Memory B cell (primary cell): ENCODE results near the gene PGAM1.
A peak's percentile ranks its signal among the peaks of the same experiment; 100 is the strongest.

Experiments used
- ATAC-seq: fragments of 150-1000 bp; cut with Tn5 transposase; 2 replicates; pipeline ENCODE4 v1.10.0; 2021; ENCODE audit warnings: low read depth, mild to moderate bottlenecking, moderate library complexity
- DNase-seq, 2 donors: peaks; one replicate each; pipeline ENCODE4 v3.0.0; 2022; ENCODE audit warnings: low spot score in 2 of 2
- H3K27ac Mint-ChIP-seq: one replicate; pipeline ENCODE4 v1.8.0; 2022; ENCODE audit warnings: mild to moderate bottlenecking, moderate library complexity, mixed read lengths
- H3K27me3 Mint-ChIP-seq: one replicate; pipeline ENCODE4 v1.8.0; 2022; ENCODE audit warnings: mixed read lengths
- H3K36me3 Mint-ChIP-seq: one replicate; pipeline ENCODE4 v1.8.0; 2022; ENCODE audit warnings: mild to moderate bottlenecking, mixed read lengths
- H3K4me1 Mint-ChIP-seq: one replicate; pipeline ENCODE4 v1.8.0; 2022; ENCODE audit warnings: mixed read lengths
- H3K4me3 Mint-ChIP-seq: one replicate; pipeline ENCODE4 v1.8.0; 2022; ENCODE audit warnings: mild to moderate bottlenecking, moderate library complexity, mixed read lengths
- H3K9me3 Mint-ChIP-seq: one replicate; pipeline ENCODE4 v1.8.0; 2022; ENCODE audit warnings: mixed read lengths

The PGAM1 gene

DNA sequence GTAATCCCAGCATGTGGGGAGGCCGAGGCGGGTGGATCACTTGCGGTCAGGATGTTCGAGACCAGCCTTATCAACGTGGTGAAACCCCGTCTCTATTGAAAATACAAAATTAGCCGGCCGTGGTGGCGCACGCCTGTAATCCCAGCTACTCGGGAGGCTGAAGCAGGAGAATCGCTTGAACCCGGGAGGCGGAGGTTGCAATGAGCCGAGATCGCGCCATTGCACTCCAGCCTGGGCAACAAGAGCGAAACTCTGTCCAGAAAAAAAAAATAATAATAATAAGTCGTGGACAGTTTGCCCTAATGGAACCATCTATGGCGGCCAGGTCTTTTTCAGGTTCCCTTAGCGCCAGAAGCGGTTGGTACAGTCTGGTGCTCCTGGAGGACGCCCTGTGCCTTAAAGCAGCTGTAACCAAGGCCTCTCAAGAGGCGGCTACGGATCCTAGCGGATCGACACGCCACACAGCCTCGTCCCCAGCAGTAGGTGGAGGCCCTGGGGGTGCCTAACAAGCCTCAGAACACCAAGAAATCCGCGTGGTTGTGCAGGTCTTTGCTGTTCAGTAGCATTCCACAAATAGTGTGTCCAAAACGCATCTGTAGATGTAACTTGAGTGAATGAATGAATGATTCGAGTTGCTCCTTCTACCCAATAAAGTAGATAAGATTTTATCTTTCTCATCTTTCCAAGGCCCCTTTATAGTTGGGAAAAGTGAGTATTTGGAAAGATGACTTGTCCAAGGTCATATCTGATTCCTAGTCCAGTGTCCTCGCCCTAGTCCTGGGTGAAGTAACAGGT, 982 bp downstream of the PGAM1 start:
- no peak for ATAC-seq
- Mint-ChIP-seq H3K4me1 (peaks cover 27% of the 10 kb centered on the region), H3K9me3 (no peaks in the 10 kb centered on the region), H3K4me3 (peak overlapping the region; percentile 89), H3K27me3 (no peaks in the 10 kb centered on the region), H3K27ac (peak overlapping the region; percentile 92), H3K36me3 (peaks cover 8% of the 10 kb centered on the region)
- no peak for DNase-seq

DNA sequence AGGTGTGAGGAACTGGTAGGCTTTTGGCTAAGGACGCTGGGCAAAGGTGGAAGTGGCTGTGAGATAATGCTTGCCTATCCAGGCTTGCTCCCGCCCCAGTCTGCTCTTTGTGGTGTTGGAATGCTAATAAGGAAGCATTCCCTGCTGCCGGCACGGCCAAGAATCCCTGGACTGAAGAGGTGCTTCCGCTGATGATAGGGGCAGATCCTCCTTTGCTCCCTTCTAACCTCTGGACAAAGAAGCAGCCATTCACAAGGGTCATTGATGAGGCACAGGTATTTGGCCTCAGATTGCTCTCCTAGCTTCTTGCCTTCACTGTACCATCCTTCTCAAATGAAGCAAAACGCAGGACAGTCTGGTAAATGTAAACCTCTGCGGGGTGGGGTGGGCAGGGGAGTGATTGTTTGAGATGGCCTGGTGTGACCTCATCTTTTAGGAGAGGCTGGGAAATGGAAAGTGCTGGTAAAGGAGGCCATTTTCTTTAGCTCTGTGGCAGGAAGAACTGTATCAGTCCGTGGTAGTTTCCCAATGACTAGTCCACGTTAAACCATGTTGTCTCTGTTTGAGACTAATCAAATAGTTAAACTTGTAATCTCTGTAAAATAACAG, 1.7 kb downstream of the PGAM1 start:
- Mint-ChIP-seq H3K4me3 (peak overlapping the region; percentile 89), H3K27me3 (no peaks in the 10 kb centered on the region), H3K9me3 (no peaks in the 10 kb centered on the region), H3K27ac (peak overlapping the region; percentile 92), H3K36me3 (peaks cover 10% of the 10 kb centered on the region), H3K4me1 (peaks cover 27% of the 10 kb centered on the region)
- ATAC-seq: no peak
- DNase-seq: no peak

DNA sequence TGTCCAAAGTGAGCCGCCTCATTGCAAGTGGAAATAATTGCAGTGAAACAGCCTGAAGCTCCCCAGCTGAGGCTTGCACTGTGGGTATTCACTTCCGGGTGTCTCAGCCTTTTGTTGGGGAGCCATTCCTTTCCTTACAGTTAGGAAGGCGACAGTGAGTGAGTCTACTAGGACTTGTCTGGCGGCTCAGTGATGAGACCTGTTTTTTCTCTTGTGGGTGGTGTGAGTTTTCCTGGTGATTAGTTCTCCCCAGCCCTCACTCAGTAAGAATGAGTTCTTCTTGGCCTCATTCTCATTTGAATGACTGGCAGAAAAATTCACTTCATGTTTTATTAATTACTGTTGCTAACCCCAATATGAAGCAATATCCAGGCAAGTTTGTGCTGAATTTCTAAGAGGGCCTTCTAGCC, 2.6 kb downstream of the PGAM1 start:
- DNase-seq: no peak
- Mint-ChIP-seq H3K36me3 (peaks cover 10% of the 10 kb centered on the region), H3K4me3 (peak overlapping the region; percentile 60), H3K9me3 (no peaks in the 10 kb centered on the region), H3K27me3 (no peaks in the 10 kb centered on the region), H3K27ac (peak overlapping the region; percentile 81), H3K4me1 (peaks cover 23% of the 10 kb centered on the region)
- ATAC-seq: no peak

DNA sequence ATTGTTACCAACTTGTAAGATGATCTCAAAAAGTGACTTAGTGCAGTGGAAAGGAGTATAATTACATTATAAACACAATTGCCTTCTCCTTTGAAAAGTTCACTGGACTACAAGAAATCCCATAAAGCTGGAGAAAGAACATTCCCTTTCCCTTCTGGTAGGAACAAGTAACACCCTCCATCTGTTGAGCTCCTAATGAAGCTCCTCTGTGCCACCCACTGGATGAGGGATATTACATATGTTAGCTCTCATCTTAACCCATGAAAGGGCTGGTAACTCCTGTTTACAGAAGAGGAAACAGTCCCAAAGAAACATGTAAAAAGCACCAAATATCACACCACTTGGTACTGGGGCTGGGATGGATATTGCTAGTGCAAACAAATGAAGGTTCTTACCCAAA, 8.1 kb downstream of the PGAM1 start:
- H3K9me3 Mint-ChIP-seq: no peaks in the 10 kb centered on the region
- H3K27me3 Mint-ChIP-seq: no peaks in the 10 kb centered on the region
- DNase-seq: no peak
- no peak overlapping the region for H3K4me3 Mint-ChIP-seq
- peaks cover 2% of the 10 kb centered on the region for H3K4me1 Mint-ChIP-seq
- no peak for ATAC-seq
- no peak overlapping the region for H3K27ac Mint-ChIP-seq
- H3K36me3 Mint-ChIP-seq: peaks cover 15% of the 10 kb centered on the region

DNA sequence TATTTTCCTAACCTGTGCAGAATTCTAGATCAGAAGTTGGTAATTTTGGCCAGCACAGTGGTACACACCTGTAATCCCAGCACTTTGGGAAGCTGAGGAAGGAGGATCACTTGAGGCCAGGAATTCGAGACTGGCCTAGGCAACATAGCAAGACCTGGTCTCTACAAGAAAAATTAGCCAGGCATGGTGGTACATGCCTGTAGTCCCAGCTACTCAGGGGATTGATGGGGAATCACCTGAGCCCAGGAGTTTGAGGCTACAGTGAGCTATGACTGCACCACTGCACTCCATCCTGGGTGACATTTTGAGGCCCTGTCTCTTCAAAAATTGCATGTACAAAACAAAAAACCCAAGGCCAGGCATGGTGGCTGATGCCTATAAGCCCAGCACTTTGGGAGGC, 8.6 kb downstream of the PGAM1 start:
- no peaks in the 10 kb centered on the region for H3K27me3 Mint-ChIP-seq
- no peak overlapping the region for H3K4me3 Mint-ChIP-seq
- no peak overlapping the region for H3K27ac Mint-ChIP-seq
- peaks cover 2% of the 10 kb centered on the region for H3K4me1 Mint-ChIP-seq
- H3K9me3 Mint-ChIP-seq: no peaks in the 10 kb centered on the region
- no peak for DNase-seq
- no peak for ATAC-seq
- H3K36me3 Mint-ChIP-seq: peaks cover 15% of the 10 kb centered on the region

DNA sequence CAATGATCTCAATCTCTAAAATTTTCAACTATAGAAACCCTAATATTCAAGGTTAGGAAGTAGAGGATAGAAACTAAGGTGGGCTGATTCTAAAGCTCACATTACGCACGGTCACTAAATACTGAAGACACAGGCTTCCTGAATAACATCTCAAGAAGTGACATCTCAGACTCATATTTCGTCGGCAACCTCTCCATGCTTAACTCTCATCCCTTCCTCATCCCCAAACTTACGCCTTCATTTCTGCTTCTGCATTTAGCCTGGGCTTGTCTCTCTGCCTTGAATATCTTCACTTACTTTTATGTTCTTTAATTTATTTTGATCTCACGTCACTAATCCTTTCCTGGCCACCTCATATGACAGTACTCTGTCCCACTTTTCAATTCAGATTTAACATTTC, 9.2 kb downstream of the PGAM1 start:
- H3K27me3 Mint-ChIP-seq: no peaks in the 10 kb centered on the region
- H3K27ac Mint-ChIP-seq: no peak overlapping the region
- no peak overlapping the region for H3K4me3 Mint-ChIP-seq
- ATAC-seq: no peak
- peaks cover 2% of the 10 kb centered on the region for H3K4me1 Mint-ChIP-seq
- no peak for DNase-seq
- no peaks in the 10 kb centered on the region for H3K9me3 Mint-ChIP-seq
- peaks cover 15% of the 10 kb centered on the region for H3K36me3 Mint-ChIP-seq

DNA sequence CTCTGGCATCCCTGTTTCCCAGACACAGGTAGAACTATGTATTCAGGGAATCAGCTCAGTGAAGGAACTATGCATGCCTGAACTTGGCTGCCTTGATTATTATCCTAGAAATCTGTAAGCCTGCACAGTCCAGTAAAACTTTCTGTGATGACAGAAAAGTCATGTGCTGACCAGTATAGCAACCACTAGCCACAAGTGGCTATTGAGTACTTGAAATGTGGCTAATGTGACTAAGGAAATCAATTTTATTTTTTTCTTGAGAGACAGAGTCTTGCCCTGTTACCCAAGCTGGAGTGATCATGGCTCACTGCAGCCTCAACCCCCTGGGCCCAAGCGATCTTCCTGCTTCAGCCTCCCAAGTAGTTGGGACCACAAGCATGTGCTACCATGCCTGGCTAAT, 16.3 kb downstream of the PGAM1 start:
- no peak overlapping the region for H3K4me3 Mint-ChIP-seq

DNA sequence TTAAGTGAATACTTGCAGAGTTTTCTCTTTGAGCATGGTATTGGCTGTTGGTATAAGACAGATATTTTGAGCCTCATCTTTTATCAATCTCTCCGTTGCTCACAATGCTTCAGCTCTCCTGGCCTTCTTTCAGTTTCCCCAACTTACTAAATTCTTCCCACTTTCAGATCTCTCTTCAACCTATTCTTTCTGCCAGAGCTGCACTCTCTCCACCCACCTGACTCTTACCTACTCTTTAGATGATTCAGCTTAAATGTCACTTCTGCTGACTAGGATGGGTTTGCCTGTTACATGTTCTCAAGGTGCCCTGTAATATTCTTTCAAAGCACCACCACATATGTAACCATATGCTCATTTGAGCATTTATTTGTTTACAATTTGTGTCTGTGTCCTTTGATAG, 18.2 kb downstream of the PGAM1 start:
- H3K27me3 Mint-ChIP-seq: no peaks in the 10 kb centered on the region
- peaks cover 7% of the 10 kb centered on the region for H3K36me3 Mint-ChIP-seq
- ATAC-seq: no peak
- peaks cover 23% of the 10 kb centered on the region for H3K4me1 Mint-ChIP-seq
- no peak for DNase-seq
- no peaks in the 10 kb centered on the region for H3K9me3 Mint-ChIP-seq
- no peak overlapping the region for H3K4me3 Mint-ChIP-seq
- H3K27ac Mint-ChIP-seq: no peak overlapping the region

More for the DNA sequence above, 16.3 kb downstream of the PGAM1 start:
- Mint-ChIP-seq H3K9me3 (no peaks in the 10 kb centered on the region), H3K27ac (no peak overlapping the region), H3K36me3 (peaks cover 7% of the 10 kb centered on the region), H3K4me1 (peaks cover 19% of the 10 kb centered on the region), H3K27me3 (no peaks in the 10 kb centered on the region)
- DNase-seq (no peak), ATAC-seq (no peak)

DNA sequence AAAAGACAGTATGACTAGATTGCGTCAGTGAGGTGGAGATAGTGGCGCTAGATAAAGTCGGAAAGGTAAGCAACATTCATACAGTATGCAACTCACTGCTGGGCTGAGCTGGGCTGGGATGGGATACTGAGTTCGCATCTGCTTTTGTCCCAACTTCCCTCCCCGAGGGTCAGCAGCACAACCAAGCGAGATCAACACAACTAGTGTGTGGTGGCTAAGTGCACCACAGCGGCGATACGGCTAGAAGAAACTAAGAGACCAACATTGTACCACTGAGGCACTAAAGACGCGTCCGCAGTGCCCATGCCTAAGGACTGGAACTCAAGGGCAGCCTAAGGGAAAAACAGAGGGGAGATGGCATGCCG, 19.3 kb downstream of the PGAM1 start:
- H3K27me3 Mint-ChIP-seq: no peaks in the 10 kb centered on the region
- DNase-seq (no peak), ATAC-seq (no peak)
- peak overlapping the region; percentile 92 for H3K27ac Mint-ChIP-seq
- H3K36me3 Mint-ChIP-seq: peaks cover 9% of the 10 kb centered on the region
- H3K9me3 Mint-ChIP-seq: no peaks in the 10 kb centered on the region
- peak overlapping the region; percentile 92 for H3K4me3 Mint-ChIP-seq
- H3K4me1 Mint-ChIP-seq: peaks cover 24% of the 10 kb centered on the region

DNA sequence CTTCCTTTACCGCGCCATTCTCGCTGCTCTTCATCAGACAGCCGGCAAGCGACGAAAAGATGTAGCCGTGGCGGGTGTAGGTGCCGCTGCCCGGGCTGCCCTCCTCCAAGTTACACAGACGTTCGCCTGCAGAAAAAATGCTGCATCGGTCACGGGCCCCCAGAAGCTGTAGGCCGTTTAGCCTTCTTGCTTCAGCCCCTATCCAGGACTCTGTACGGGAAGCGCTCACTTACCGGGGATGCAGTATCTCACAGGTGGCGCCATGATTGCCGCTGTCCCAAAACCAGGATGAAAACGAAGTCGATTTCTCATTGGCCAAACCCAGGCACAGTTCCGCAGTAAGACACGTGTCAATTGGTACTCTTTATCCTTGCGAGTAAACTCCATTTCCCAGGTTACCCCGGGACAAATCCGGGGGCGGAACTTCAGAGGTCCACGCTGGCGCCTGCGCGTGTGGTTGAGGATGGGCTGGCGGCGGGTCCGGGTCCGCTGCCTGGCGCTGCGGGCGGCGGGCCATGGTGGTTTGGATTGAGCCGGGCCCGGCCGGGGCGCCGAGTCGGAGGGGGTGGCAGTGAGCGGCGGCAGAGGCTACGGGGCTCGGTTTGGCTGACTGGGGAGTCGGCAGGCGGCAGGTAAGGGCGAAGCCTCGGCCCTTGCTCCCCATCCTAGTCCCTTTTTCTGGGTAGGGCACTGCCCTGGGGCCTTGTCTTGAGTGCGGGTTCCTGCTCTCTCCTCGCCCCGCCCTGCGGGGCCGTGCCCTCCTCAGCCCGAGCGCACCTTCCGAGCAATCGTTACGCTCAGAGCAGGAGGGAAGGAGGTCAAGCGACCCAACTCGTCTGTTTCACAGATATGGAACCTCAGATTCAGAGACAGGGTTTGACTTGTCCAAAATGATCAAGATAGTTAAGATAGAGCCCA, 20.0 kb downstream of the PGAM1 start, which contains the start of the genes EXOSC1 and ZDHHC16:
Gene EXOSC1, minus strand, starts transcription at position 285 of the 918 bp plus-strand sequence. Its CDS starts 21 bp downstream, at position 264.
Gene ZDHHC16, plus strand, starts transcription at position 454 of the 918 bp plus-strand sequence. CDS start 5,501 bp downstream, outside the sequence.
- DNase-seq (peak; percentile 79), ATAC-seq (peak; percentile 96)
- Mint-ChIP-seq H3K27me3 (no peaks in the 10 kb centered on the region), H3K9me3 (no peaks in the 10 kb centered on the region), H3K27ac (peak within 1 kb of the TSS; percentile 92), H3K36me3 (peaks cover 6% of the 10 kb centered on the region), H3K4me3 (peak within 1 kb of the TSS; percentile 92), H3K4me1 (peaks cover 30% of the 10 kb centered on the region)

DNA sequence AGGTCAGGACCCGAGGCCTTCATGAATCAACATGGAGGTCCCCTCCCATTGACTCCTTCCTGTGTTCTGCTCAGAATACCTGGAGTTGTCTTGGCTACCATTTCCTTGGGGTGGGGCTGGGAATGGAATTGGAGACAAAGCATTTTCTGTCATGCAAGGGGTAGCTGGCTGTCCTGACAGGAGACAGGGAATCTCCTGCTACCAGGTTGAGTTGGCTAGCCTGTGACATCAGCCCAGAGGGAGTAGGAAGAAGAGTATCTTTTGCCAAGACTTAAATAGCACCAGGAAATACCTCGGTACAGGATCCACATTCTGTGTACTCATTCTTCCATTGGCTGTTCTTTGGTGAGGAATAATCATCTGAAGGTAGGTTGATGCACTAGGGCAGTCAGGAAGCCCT, 24.8 kb downstream of the PGAM1 start:
- H3K4me1 Mint-ChIP-seq: peaks cover 13% of the 10 kb centered on the region

DNA sequence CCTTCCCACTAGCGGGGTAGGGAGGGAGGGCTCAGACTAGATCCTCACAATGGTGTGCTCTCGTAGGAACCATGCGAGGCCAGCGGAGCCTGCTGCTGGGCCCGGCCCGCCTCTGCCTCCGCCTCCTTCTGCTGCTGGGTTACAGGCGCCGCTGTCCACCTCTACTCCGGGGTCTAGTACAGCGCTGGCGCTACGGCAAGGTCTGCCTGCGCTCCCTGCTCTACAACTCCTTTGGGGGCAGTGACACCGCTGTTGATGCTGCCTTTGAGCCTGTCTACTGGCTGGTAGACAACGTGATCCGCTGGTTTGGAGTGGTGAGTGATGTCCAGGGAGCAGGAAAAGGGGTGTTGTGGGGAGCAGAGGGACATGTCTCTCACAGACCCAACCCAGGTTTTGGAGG, 25.6 kb downstream of the PGAM1 start:
- no peak for DNase-seq
- Mint-ChIP-seq H3K4me1 (peaks cover 11% of the 10 kb centered on the region), H3K4me3 (no peak overlapping the region), H3K27me3 (no peaks in the 10 kb centered on the region), H3K27ac (no peak overlapping the region), H3K36me3 (peaks cover 6% of the 10 kb centered on the region), H3K9me3 (no peaks in the 10 kb centered on the region)
- no peak for ATAC-seq

More for the DNA sequence above, 24.8 kb downstream of the PGAM1 start:
- Mint-ChIP-seq H3K27ac (no peak overlapping the region), H3K27me3 (no peaks in the 10 kb centered on the region), H3K36me3 (peaks cover 6% of the 10 kb centered on the region), H3K9me3 (no peaks in the 10 kb centered on the region), H3K4me3 (no peak overlapping the region)
- no peak for DNase-seq
- ATAC-seq: no peak

DNA sequence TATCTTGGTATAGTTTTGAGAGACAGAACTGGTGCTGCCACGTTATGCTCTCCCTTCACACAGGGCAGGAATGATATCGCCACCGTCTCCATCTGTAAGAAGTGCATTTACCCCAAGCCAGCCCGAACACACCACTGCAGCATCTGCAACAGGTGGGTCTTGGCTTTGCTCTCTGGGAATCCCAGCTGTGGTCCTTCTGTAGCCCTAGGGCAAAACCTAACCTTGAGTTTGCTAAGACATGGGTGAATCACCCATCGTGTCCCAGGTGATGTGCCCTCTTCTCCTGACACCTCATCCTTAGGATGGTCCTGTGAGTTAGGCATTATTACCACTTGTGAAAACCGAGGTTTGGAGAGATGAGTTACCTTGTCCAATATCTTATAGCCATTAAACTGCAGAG, 26.4 kb downstream of the PGAM1 start:
- Mint-ChIP-seq H3K36me3 (peaks cover 6% of the 10 kb centered on the region), H3K4me3 (no peak overlapping the region), H3K9me3 (no peaks in the 10 kb centered on the region), H3K27ac (no peak overlapping the region), H3K4me1 (peaks cover 11% of the 10 kb centered on the region), H3K27me3 (no peaks in the 10 kb centered on the region)
- ATAC-seq (no peak), DNase-seq (no peak)
